ENCODE measurements around the gene ADGRG3.

Gene ADGRG3

DNA sequence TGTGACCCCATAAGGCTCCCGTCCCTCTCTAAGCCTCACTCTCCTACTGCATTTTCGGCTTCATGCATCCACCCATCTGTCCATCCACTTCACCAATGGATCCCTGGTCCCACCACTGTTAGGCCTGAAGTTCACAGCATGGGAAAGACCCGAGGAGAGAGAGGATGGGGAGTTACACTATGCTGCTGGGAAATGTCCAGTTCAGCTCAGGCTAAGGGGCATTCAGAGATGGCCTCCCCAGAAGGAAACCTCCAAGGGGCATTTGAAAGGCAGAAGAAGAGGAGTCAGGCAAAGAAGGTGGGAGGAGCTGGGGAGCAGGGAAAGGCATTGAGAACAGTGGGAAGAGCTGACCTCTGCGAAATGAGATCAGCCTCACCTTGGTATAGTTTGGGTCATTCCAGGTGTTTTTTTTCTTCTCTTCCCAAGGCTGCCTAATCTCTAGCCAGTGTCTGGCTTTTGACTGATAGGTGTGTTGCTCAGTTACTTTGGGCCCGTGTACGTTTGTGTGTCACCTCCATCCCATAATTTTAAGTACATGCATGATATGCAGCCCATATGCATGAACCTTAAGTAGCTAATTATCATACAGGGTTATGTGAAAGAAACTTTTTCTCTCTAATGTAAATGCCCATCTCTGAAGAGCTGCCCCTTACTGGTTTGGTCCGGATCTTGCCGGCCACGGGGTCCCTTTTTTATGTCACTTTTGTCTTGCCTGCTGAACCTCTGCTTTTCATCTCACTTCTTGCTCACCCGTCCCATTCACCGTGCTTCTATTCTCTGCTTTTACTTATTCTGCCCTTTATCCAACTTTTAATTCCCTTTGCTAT, 14.9 kb downstream of the ADGRG3 start:
- Histone ChIP-seq H4K8ac (ENCODE audit: low read length) (no peak overlapping the region), H3K36me3 (ENCODE audit: control insufficient read depth in 1 of 2, insufficient read depth in 2 of 2, low read depth in 1 of 2, low read length in 2 of 2) (no peaks in the 10 kb centered on the region), H4K91ac (ENCODE audit: low read length) (no peak overlapping the region), H3K27me3 (ENCODE audit: control insufficient read depth in 1 of 2, insufficient read depth in 1 of 2, low read length in 2 of 2) (peaks cover 11 to 65% of the 10 kb centered on the region in 2 experiments), H2BK5ac (ENCODE audit: low read depth, low read length, poor library complexity, severe bottlenecking) (no peak overlapping the region), H2AFZ (ENCODE audit: low read depth, low read length) (no peak overlapping the region), H2AK5ac (ENCODE audit: low read length, severe bottlenecking) (no peak overlapping the region), H3K27ac (ENCODE audit: low read length, poor library complexity, severe bottlenecking) (no peak overlapping the region), H3K9me3 (ENCODE audit: control insufficient read depth, low read length) (no peaks in the 10 kb centered on the region), H2BK120ac (ENCODE audit: low read depth, low read length) (no peak overlapping the region), H3K4me1 (ENCODE audit: control insufficient read depth, insufficient read depth, low read depth, low read length) (no peaks in the 10 kb centered on the region), H3K23ac (ENCODE audit: low read length in 2 of 2) (no peak overlapping the region), H3K79me1 (replicated peaks; ENCODE audit: low read length, poor library complexity, severe bottlenecking) (no peaks in the 10 kb centered on the region), H3K18ac (ENCODE audit: low read depth in 1 of 2, low read length in 2 of 2) (no peak overlapping the region), H3K9ac (ENCODE audit: low read length) (no peak overlapping the region), H2BK15ac (ENCODE audit: low read depth, poor library complexity, severe bottlenecking) (no peak overlapping the region), H3K4me3 (ENCODE audit: insufficient read depth in 1 of 2, low read depth in 1 of 2, low read length in 2 of 2) (no peak overlapping the region), H3K4ac (ENCODE audit: low read depth in 1 of 2, low read length in 2 of 2) (no peak overlapping the region), H3K14ac (ENCODE audit: low read length in 2 of 2) (no peak overlapping the region), H3K4me2 (ENCODE audit: low read length, poor library complexity, severe bottlenecking) (no peak overlapping the region), H2BK12ac (ENCODE audit: low read length in 2 of 2) (no peak overlapping the region)
- no peak for DNase-seq
- WGBS: 78% methylated on average over 8 of the region's 11 CpGs

DNA sequence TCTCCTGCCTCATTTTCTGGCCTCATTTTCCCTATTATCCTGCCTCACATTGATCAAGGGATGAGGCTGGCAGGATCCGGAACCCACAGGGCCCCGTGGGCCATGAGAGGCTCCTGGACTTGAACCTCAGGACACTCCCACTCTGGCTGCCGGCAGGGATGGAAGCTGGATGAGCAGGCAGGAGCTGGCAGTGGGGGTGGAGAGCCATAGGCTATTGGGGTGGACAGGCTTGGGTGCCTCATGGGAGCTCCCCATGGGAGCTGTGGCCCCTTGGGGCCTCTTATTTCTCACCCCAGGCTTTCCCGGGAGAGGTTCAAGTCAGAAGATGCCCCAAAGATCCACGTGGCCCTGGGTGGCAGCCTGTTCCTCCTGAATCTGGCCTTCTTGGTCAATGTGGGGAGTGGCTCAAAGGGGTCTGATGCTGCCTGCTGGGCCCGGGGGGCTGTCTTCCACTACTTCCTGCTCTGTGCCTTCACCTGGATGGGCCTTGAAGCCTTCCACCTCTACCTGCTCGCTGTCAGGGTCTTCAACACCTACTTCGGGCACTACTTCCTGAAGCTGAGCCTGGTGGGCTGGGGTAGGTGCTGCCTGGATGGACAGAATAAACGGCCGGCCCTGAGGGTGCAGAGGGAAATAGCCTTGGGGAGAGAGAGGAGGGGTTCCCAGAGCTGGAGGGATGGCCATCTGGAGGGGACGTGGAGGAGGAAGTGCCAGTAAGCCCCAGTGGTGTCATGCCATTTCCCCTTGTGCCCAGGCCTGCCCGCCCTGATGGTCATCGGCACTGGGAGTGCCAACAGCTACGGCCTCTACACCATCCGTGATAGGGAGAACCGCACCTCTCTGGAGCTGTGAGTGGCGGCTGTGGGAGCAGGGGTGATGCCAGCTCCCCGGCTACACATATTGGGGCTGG, 15.8 kb downstream of the ADGRG3 start:
- Histone ChIP-seq H2BK5ac (ENCODE audit: low read depth, low read length, poor library complexity, severe bottlenecking) (no peak overlapping the region), H3K9ac (ENCODE audit: low read length) (no peak overlapping the region), H3K18ac (ENCODE audit: low read depth in 1 of 2, low read length in 2 of 2) (no peak overlapping the region), H3K27me3 (ENCODE audit: control insufficient read depth in 1 of 2, insufficient read depth in 1 of 2, low read length in 2 of 2) (peaks cover 15 to 64% of the 10 kb centered on the region in 2 experiments), H3K23ac (ENCODE audit: low read length in 2 of 2) (no peak overlapping the region), H3K4me3 (ENCODE audit: insufficient read depth in 1 of 2, low read depth in 1 of 2, low read length in 2 of 2) (no peak overlapping the region), H2AK5ac (ENCODE audit: low read length, severe bottlenecking) (no peak overlapping the region), H3K4me1 (ENCODE audit: control insufficient read depth, insufficient read depth, low read depth, low read length) (no peaks in the 10 kb centered on the region), H3K36me3 (ENCODE audit: control insufficient read depth in 1 of 2, insufficient read depth in 2 of 2, low read depth in 1 of 2, low read length in 2 of 2) (no peaks in the 10 kb centered on the region), H2BK12ac (ENCODE audit: low read length in 2 of 2) (no peak overlapping the region), H2BK15ac (ENCODE audit: low read depth, poor library complexity, severe bottlenecking) (no peak overlapping the region), H3K27ac (ENCODE audit: low read length, poor library complexity, severe bottlenecking) (no peak overlapping the region), H3K4ac (ENCODE audit: low read depth in 1 of 2, low read length in 2 of 2) (no peak overlapping the region), H2AFZ (ENCODE audit: low read depth, low read length) (no peak overlapping the region), H4K91ac (ENCODE audit: low read length) (no peak overlapping the region), H2BK120ac (ENCODE audit: low read depth, low read length) (no peak overlapping the region), H3K79me1 (replicated peaks; ENCODE audit: low read length, poor library complexity, severe bottlenecking) (no peaks in the 10 kb centered on the region), H3K4me2 (ENCODE audit: low read length, poor library complexity, severe bottlenecking) (no peak overlapping the region), H3K14ac (ENCODE audit: low read length in 2 of 2) (no peak overlapping the region), H4K8ac (ENCODE audit: low read length) (no peak overlapping the region), H3K9me3 (ENCODE audit: control insufficient read depth, low read length) (no peaks in the 10 kb centered on the region)
- 92% methylated on average over 17 of the region's 18 CpGs for WGBS
- no peak for DNase-seq

- H2BK15ac ChIP-seq (ENCODE audit: low read depth, poor library complexity, severe bottlenecking): no peak overlapping the region
- H3K27me3 ChIP-seq (ENCODE audit: control insufficient read depth in 1 of 2, insufficient read depth in 1 of 2, low read length in 2 of 2): peaks cover 22 to 66% of the 10 kb centered on the region in 2 experiments
- H2BK12ac ChIP-seq (ENCODE audit: low read length in 2 of 2): no peak overlapping the region
- H3K79me1 ChIP-seq (replicated peaks; ENCODE audit: low read length, poor library complexity, severe bottlenecking): no peaks in the 10 kb centered on the region
- no peak overlapping the region for H3K9ac ChIP-seq (ENCODE audit: low read length)
- no peak overlapping the region for H3K4ac ChIP-seq (ENCODE audit: low read depth in 1 of 2, low read length in 2 of 2)
- no peak overlapping the region for H3K18ac ChIP-seq (ENCODE audit: low read depth in 1 of 2, low read length in 2 of 2)
- no peak overlapping the region for H3K23ac ChIP-seq (ENCODE audit: low read length in 2 of 2)
- no peak for DNase-seq
- H3K9me3 ChIP-seq (ENCODE audit: control insufficient read depth, low read length): no peaks in the 10 kb centered on the region
- no peak overlapping the region for H2AFZ ChIP-seq (ENCODE audit: low read depth, low read length)
- H3K36me3 ChIP-seq (ENCODE audit: control insufficient read depth in 1 of 2, insufficient read depth in 2 of 2, low read depth in 1 of 2, low read length in 2 of 2): no peaks in the 10 kb centered on the region
- no peak overlapping the region for H3K4me2 ChIP-seq (ENCODE audit: low read length, poor library complexity, severe bottlenecking)
- WGBS: 92% methylated on average over 8 of the region's 8 CpGs
- no peak overlapping the region for H2BK120ac ChIP-seq (ENCODE audit: low read depth, low read length)
- H3K4me3 ChIP-seq (ENCODE audit: insufficient read depth in 1 of 2, low read depth in 1 of 2, low read length in 2 of 2): no peak overlapping the region
- H4K91ac ChIP-seq (ENCODE audit: low read length): no peak overlapping the region
- H3K27ac ChIP-seq (ENCODE audit: low read length, poor library complexity, severe bottlenecking): no peak overlapping the region
- H2AK5ac ChIP-seq (ENCODE audit: low read length, severe bottlenecking): no peak overlapping the region
- no peak overlapping the region for H3K14ac ChIP-seq (ENCODE audit: low read length in 2 of 2)
- no peak overlapping the region for H2BK5ac ChIP-seq (ENCODE audit: low read depth, low read length, poor library complexity, severe bottlenecking)
- H3K4me1 ChIP-seq (ENCODE audit: control insufficient read depth, insufficient read depth, low read depth, low read length): no peaks in the 10 kb centered on the region
- H4K8ac ChIP-seq (ENCODE audit: low read length): no peak overlapping the region
These were observed 16.7 kb downstream of the ADGRG3 start for GRCh38 chr16:57684626-57685358.
